Measurements from ENCODE around the gene ANAPC5.

DNA sequence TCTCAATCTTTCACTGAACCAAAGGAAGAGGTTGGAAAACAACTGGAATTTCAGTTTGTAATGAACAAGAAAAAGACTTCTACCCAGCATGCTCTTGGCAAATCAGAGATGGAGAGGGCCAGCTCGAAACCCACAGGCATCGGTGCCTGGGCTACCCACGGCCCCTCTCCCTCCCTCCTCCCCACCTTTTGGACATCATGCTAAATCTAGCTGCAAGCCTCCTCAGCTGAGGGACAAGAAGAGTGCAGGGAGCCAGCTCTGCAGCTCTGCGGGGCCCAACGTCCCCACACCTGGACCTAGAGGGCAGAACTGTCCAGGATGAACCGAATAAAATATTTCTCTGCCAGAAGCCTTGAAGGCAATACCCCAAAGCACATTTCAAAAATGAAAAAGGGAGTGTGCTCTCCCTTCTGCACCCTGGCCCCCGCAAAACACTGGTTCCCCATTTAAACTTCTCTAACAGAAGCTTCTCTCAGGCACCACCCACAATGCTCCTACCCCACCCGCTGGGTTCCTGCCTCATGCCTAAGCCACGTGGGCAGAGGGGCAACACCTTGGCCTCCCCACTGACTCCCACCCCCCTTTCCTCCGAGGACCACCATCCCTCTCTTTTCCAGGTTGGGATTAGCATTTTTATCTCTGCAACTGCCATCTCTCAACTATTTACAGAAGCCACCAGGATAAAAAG is 63.9 kb downstream of the ANAPC5 start:
- TF ChIP-seq, protein P1, sequence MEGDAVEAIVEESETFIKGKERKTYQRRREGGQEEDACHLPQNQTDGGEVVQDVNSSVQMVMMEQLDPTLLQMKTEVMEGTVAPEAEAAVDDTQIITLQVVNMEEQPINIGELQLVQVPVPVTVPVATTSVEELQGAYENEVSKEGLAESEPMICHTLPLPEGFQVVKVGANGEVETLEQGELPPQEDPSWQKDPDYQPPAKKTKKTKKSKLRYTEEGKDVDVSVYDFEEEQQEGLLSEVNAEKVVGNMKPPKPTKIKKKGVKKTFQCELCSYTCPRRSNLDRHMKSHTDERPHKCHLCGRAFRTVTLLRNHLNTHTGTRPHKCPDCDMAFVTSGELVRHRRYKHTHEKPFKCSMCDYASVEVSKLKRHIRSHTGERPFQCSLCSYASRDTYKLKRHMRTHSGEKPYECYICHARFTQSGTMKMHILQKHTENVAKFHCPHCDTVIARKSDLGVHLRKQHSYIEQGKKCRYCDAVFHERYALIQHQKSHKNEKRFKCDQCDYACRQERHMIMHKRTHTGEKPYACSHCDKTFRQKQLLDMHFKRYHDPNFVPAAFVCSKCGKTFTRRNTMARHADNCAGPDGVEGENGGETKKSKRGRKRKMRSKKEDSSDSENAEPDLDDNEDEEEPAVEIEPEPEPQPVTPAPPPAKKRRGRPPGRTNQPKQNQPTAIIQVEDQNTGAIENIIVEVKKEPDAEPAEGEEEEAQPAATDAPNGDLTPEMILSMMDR (IDR thresholded peaks at IDR 0.05 in 4 of 5, conservative IDR thresholded peaks at IDR 0.05 in 1 of 5), result no peak
- no peak for TF ChIP-seq POLR2A (IDR thresholded peaks at IDR 0.05)
